ENCODE results near the gene QSOX1.

The QSOX1 gene

DNA sequence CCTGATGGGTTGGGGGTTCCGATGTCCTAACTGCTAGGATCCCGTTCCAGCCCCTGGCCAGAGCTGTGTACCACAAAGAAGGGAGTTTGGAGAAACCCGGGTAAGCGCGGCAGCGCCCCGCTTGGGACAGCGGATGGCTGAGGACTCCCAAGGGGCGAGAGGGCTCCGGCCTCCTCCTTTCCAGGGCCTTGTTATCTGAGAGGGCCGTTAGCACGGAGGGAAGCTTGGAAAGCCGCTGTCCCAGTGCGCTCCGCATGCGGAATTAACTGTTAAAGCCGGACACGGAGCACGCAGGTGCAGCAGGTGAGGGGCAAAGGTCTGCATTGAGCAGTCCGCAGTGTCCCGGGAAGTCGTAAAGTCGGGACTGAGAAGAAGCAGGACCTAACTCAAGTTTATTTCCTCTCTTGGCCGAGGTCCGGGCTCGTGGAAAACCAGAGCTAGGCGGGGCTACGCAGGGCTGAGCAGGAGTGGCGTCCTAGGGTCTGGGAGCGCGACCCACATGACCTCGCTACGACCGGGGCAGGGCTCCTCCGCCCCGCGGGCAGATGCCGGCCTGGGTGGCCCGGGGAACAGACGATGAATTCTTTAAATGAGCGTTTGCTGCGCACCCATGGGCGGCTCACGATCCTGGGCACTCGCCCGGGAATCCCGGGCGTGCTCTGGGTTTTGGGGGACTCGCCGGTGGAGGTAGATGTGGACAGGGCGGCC lies 79.9 kb downstream of the QSOX1 start:
- no peak for DNase-seq (ENCODE audit: low spot score)

DNA sequence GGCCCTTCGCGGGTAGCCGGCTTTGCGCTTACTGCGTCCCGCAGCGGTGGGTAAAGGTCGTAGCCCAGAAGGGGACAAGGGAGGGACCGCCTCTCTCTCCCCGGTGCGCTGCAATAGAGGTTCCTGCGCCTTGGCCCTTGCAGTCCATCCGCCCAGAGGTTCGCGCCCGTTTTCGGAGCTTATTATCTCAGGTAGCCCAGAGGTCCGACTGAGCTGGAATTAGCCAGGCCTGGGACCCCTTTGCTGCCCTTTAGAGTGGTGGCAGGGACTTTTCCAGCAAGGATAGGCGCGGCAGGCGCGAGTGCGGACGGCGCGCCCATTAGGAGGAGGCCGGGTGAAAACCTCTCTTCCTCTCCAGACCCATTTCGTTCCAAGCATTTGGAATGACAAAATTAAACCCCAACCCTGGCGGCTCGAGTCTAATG lies 80.4 kb downstream of the QSOX1 start:
- no peak for DNase-seq (ENCODE audit: low spot score)

DNA sequence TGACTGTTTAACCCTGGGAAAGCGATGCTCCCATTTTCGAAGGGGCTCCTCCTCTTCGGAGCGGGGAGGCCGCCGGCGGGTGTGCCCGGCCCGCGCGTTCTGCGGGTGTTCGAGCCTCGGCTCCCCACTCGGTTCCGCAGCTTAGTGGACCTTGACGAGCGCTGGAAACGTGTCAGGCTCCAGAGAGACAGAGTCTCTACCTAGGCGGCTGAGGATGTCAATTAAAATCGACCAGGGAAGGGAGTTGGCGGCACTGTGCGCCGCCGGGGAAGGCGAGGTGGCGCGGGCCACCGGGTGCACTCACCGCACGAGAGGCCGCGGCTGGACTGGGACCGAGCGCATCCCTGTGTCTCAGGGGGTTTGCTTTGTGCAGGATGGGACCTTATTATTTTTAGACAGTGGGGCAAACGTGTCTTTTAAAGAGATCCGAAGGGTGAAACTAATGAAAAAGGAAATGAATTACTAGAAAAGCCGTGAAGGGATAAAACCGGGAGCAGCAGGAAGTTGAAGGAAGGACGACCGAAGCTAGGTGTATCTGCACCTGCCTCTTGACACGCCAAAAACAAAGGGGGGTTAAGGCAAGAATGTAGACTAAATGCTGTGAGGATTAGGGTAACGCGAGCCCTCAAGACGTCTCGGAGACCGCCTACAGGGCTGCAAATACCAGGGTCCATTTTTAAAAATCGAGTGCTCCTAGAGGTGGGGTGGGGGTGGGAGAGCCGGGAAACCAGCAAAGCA lies 81.0 kb downstream of the QSOX1 start:
- DNase-seq (ENCODE audit: low spot score): no peak

DNA sequence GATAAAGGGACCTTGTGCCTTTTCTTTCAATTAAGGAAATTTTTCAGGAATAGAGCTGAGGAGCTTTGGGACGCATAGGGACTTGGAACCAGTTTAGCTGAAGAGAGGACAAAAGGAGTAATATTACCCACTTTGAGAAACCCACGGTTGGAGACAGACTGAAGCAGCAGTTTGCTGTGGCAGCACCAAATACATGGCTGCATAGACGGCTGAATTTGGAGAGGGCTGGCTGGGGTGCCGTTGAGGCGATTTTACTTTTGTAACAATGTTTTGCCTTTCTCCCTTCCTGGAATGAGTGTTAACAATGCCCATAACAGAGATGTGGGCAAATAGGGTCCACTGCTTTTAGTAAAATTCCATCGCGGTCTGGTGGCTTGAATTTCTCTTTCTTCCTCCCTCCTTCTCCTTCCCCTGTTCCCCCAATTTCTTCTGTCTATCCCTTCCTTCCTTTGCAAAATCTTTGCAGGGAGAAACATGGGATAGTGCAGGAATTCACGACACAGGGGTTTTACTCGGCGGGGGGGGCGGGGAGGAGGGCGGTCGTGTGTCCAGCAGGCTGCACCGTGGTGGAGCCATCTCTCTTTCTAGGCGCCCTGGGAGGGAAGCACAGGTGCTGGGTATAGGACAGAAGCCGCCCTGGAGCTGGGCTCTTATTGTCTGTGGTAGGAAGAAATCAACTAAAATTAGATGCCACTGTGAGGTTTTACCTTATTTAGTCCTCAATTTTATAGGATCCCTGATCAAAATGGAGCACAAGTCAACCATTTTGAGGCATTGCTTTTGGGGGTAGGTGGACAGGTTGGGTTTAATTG lies 82.2 kb downstream of the QSOX1 start:
- no peak for DNase-seq (ENCODE audit: low spot score)

DNA sequence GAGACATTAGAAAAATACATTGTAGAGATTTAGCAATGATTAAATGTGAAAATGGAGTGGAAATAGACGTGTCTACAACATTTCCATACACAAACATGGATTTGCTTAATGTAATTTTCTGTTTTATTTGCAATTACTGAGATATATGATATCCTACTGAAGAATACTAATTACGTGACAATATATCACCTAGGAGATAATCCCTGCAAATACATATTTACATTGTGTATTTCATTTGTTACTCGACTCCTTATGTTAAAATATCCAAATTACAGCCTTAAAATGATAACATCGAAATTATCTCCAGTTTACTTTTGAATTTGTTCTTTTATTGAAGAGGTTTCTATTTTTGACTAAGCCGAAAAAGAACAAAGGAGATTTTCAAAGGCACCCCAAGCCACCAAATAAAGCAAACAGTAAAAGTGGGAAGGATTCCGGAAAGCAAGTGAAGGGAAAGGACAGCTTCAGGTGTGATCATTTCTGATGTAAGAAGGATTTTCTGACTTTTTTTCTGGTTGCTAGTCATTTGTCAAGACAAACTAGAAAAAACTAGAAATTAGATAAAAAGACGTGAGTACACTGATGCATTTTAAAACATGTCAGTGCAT lies 83.3 kb downstream of the QSOX1 start:
- DNase-seq (ENCODE audit: low spot score): no peak

DNA sequence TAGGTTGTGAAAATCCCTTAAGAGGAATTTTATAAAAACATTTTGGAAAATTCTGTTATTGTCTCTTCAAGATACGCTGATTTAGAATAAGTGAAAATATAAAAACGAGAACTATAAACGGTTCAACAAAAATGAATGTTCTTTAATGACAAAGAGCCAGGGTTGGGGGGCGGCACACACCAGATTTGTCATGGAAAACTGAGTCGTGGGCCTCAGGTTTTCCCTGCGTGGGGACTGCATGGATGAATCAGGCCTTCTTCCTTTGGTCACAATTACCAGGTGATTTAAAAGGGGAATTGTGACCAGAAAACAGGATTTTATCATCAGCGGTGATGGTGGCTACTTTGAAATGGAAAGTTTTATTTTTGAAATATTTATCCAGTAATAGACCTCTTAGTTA lies 84.0 kb downstream of the QSOX1 start:
- no peak for DNase-seq (ENCODE audit: low spot score)

DNA sequence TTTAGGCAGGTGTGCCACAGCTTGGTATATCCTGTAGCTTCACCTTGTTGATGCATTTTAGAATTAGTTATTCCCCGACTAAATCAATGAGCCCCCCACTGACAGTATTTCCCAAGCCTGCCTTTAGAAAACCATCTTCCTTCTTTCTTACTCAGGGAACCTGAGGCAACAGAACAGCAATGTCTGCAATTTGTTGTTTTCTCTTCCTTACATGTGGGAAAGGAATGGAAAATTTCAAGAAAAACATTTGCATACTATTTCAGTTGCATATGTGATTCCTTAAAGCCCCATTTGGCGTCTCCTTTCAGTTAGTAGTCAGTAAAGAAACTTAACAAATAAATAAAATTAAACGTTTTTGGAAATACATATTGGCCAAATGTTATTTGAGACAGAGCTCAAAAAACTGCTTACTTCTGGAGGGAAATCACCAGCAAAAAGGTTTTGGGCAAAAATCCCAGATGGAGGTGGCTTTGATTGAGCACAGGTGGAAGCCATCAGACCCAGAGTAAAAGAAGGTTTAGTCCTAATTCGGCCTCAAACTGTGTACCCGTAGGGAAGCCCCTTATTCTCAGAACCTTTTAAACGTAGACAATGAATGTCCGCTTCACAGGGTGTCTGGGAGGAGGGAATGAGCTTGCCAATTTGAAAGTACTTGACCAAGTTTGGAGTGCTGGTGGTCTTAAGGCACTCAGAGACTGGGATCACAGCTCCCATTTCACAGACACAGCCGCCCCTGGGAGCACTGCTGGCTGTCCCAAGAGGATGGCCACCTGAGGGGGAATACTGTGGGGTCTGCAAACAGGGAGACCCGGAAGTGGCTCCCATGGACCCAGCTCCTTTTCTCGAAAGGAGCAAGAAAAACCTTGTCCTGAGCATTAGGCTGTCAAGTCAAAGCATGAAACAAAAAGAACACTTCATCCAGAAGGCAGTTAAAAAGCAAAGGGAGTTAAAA lies 84.8 kb downstream of the QSOX1 start:
- no peak for DNase-seq (ENCODE audit: low spot score)

DNA sequence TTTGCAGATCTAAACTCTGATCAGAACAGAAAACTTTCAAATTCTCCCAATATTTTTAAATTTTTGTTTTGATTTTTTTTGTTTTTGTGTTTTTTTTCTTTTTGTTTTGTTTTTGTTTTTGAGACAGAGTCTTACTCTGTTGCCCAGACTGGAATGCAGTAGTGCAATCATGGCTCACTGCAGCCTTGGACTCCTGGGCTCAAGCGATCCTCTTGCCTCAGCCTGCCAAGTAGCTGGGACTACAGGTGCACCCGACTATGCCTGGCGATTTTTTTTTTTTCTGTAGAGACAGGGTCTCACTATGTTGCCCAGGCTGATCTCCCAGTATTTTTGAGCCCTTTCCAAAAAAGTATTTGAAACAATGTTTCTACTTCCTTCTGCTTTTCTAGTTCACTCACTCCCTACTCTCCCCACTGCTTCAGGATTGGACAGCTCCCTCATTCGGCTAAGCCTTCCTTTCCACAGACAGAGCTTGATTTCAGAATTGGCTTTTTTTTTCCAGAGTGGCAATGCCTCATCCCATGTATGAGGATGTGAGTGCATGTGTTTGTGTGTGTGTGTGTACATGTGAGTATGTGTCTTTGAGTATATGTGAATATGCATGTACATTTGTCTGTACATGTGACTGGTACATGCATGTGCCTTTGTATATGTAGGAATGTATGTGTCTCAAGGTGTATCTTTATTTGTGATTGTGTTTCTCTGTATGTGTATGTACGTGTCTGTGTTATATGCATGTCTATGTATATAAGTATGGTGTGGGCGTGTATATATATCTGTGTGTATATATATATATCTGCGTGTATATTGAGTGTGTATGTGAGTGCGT lies 87.3 kb downstream of the QSOX1 start:
- no peak for DNase-seq (ENCODE audit: low spot score)

DNA sequence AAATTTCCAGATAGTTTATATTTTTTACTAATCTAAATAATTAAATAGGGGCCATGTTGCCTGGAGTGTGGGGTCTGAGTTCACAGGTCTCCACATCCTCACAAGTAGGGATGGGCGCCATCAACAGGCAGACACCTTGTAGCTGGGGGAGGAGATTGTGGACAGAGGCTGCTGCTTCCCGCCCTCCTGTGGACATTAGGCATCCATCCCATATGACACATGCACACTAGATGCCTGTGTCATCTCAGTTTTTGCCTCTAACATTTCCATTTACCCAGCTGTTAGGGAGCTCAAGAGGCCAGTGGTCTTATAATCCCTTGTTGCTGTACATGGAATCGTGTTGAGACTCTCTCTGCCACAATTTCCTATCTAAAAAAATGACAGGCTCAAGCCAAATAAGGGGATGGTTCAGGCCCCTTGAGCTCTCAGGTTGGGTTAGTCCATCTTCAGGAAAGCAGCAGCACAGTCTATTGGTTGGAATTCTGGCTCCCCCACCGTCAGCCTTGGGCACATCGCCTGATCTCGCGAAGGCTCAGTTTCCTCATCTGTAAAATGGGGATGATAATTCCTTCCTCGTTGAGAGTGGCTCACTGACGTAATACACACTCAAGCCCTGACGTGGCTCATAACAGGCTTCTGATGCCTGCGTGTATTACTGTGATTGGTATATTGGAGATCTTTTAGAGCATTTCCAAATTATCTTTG lies 89.0 kb downstream of the QSOX1 start:
- DNase-seq (ENCODE audit: low spot score): no peak

DNA sequence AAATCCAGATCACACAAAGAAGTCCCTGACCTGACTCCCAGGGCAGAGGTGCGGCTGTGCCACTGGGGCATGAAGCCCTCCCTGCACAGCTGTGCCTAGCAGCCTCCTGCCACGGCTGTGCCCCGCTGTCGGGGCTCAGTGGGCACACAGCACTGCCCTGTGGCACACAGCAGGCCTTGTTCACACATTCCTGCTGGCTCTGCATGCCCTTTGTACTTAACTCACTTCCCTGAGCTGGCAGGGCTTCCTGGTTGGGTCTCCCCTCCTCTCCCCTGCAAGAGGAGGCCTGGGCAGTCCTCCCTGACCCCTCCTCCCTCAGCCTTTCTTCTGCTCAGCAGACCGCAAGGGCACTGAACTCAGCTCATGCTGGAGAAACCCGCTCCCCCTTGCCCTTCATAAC lies 90.2 kb downstream of the QSOX1 start:
- DNase-seq (ENCODE audit: low spot score): no peak

DNA sequence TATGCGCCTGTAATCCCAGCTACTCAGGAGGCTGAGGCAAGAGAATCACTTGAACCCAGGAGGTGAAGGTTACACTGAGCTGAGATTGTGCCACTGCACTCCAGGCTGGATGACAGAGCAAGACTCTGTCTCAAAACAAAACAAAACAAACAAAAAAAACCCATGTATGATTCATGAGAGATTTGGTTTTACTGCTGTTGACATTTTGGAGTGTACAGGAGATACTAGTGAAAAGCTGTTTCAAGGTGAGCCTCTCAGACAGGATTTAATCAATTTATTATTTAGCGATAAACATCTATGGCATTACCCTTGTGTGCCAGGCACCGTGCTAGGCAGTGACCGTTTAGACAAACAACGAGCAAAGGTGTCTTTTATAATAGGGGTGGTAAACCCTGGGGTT lies 91.9 kb downstream of the QSOX1 start:
- DNase-seq (ENCODE audit: low spot score): no peak

DNA sequence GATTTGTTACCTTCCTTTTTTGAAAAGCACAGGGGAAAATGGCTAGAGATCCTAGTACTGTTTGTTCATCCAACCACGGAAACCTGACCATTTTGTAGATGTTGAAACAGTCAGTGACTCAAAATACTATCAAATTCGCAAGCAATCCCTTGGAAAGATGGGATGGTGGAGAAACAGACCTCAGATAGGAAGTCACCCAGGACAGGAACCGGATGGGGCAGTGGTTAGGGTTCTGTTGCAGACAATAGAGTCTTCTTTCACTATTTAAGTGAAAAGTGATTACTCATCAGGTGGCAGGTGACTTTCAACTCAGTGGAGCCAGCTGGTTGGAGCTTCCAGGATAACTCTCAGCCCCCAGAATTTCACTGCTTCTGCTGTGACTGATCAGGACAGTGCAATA lies 92.4 kb downstream of the QSOX1 start:
- DNase-seq (ENCODE audit: low spot score): no peak

DNA sequence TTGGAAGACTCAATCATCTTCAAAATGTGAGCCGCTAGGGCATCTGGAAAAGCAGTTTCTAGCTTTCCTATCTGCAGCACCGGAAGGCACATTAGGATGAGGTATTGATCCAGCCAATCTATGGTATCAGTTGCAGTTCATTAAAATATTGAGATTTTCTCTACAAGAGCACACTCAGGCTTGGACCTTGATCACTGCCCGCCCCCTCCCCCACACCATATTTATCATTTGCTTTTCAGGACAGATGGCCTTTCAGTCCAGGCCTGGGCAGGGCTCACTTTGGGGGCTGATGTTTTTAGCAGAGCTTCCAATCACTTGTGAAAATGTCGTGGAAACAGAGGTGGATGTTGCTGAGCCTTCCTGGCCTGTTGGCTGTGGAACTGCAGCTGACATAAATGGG lies 92.9 kb downstream of the QSOX1 start:
- no peak for DNase-seq (ENCODE audit: low spot score)

DNA sequence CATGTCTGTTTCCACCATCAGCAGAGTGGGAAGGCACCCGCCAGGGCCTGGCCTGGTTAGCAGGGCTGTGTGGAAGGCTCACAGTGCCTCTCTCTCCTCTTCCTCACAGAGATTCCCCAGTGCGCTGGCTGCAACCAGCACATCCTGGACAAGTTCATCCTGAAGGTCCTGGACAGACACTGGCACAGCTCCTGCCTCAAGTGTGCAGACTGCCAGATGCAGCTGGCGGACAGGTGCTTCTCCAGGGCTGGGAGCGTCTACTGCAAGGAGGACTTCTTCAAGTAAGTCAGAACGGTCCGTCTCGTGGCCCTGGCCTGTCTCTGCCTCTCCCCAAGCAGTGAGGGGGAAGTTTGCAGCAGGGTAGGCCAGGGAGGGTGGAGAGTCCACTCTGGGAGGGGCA lies 93.5 kb downstream of the QSOX1 start:
- no peak for DNase-seq (ENCODE audit: low spot score)

DNA sequence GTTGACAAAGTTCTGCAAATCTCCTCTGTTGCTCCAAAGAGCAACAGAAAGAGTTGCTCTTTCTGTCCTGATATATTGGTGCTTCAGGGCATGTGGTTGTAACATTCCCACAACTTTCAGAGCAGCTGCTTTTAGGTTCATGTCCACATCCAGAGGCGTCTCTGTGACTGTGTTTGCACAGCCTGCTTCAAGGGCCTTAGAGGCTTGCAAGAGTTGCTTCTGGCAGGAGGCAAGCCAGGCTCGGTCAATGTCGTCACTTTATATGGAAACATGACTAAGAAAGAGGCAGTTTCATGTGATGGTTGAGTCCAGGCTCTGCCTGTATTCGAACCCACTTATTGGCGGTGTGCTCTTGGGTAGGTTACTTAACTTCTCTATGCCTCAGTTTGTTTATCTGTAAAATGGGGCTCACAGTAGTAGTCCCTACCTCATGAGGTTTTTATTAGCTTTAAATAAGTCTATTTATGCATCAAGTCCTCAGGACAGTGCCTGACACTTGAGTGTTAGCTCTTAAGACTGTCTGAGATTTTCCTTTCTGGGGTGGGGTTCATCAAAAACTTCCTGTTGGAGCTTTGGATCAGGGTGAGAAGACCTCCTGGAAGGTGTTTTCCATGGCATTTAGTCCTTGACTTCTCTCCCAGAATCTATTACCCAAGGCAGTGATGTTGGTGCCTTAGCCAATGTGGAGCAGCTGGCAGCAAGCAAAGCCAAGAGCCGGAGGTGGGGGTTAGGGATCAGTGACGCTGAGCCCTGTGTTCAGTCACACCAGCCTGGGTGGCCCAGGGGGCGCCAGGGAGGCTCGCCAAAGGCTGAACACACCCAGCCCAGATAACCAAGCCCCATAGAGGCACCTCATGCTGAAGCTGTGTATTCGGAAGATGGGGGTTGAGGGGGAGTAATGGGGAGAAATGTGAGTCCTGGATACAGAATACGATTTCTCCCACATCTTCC lies 94.3 kb downstream of the QSOX1 start:
- DNase-seq (ENCODE audit: low spot score): no peak

DNA sequence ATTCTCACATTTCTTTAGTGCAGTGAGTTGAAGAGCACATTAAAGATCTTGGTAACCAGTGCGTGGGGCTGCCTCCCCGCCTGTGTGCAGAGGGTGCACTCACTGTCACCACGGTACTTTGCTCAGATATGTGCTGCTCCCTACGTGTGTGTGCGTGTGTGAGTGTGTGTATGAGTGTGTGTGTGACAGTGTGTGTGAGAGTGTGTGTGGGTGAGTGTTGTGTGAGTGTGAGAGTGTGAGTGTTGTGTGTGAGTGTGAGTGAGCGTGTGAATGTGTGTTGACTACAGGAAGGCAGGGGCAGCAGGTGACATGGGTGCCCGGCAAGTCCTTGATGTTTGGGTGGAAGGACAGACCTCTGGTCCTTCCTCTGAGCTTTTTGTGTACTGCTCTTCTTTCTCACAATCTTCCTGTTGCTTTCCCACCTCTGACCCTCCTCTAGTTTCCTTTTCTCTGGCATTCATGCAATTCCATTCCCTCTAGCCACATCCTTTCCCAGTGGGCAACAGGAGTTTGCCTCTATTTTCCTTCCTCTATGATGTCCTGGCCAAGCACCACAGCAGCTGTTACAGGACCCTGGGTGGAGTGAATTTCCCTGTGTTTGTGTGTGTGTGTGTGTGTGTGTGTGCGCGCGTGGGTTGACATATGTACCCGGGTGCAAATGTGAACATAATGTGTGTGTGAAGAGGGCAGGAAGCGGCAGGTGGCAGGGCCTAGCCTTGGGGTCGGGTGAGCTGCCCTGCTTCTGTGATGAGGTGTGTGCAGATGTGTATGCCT lies 95.2 kb downstream of the QSOX1 start:
- DNase-seq (ENCODE audit: low spot score): no peak

DNA sequence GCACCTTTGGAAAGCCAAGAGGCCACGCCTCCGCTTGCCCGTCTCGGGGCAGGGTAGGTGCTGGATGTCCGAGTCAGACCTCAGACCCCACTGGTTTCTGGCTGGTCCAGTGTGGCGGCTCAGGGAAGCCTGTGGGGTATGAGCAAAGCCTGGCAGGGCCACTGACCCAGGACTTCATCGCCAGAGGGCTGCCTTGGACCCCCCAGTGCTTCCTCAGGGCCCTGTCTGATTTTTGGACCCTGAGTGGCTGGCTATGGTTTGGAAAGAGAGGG lies 95.8 kb downstream of the QSOX1 start:
- no peak for DNase-seq (ENCODE audit: low spot score)

DNA sequence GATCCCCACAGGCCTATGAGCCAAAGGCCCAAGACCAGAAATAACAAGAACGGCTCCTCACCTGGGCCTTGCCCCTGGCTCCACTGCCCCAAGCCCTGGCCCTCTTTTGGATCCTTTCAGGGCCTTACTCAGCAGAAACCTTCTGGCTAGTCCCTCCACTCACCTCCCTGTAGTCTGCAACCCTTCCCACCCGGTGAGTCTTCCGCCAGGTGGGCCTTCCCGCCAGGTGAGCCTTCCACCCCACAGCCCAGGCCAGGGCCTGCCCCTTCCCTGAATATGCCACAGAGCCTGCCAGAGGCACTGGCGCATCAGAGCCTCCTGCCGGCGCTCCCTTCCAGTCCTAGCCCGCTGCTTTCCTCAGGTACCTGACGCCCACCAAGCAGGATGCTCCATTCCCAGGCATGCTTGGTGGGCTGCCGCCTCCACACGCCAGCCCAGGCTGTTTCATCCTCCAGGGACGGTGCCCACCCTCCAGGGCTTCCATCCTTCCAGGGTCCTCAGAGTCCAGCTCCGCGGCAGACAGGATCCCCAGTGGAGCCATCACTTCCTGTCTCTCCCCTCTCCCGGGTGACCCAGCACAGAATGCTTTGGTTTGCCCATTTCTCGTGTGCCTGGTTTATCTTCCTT lies 96.3 kb downstream of the QSOX1 start:
- DNase-seq (ENCODE audit: low spot score): no peak

All from activated CD4-positive, alpha-beta T cell treated with anti-CD3 and anti-CD28 coated beads, Interleukin-2, Interleukin-4, amounts not matched to agents 100 ng/mL and 50 ng/mL, durations not matched to agents 16 hours and 8 hours (primary cell).